HepG2 (cell line): ENCODE measurements around the gene PIWIL1.

Source experiments
- ARNT ChIP-seq: fragments of 450-650 bp; IDR thresholded peaks from 2 replicates; pipeline ENCODE4 v1.6.1; 2017
- CTCF ChIP-seq: sonication (generic); formaldehyde crosslinking; IDR thresholded peaks from 2 replicates; pipeline ENCODE4 v1.5.0; 2020; ENCODE audit warnings: mild to moderate bottlenecking, missing genetic modification reagents, moderate library complexity
- ELF1 ChIP-seq: sonication (generic); formaldehyde crosslinking; IDR thresholded peaks from 2 replicates; pipeline ENCODE4 v1.4.0; 2020; ENCODE audit warnings: missing genetic modification reagents
- EZH2 ChIP-seq: conservative IDR thresholded peaks from 2 replicates; pipeline ENCODE4 v1.6.1; 2012; ENCODE audit warnings: mild to moderate bottlenecking, low read depth, low read length, moderate library complexity
- FOXM1 ChIP-seq: sonication (generic); formaldehyde crosslinking; IDR thresholded peaks from 2 replicates; pipeline ENCODE4 v1.5.0; 2020; ENCODE audit warnings: missing genetic modification reagents
- MYNN ChIP-seq: sonication (generic); formaldehyde crosslinking; IDR thresholded peaks from 2 replicates; pipeline ENCODE4 v1.4.0; 2020; ENCODE audit warnings: mild to moderate bottlenecking, low read depth, missing genetic modification reagents
- POLR2A ChIP-seq, 2 experiments: IDR thresholded peaks; 2 replicates each; pipeline ENCODE4 v1.6.1; 2011; ENCODE audit warnings: low read depth in 2 of 2, low read length in 2 of 2, mild to moderate bottlenecking in 1 of 2, moderate library complexity in 1 of 2; ENCODE audit not compliant: insufficient read depth in 1 of 2
- SCMH1 ChIP-seq: sonication (generic); formaldehyde crosslinking; IDR thresholded peaks from 2 replicates; pipeline ENCODE4 v1.9.0; 2021; ENCODE audit warnings: missing genetic modification reagents, mild to moderate bottlenecking, borderline replicate concordance
- SMC3 ChIP-seq: IDR thresholded peaks from 2 replicates; pipeline ENCODE4 v1.6.1; 2011; ENCODE audit warnings: low read length, improper control_type of control experiment
- ZNF10 ChIP-seq: sonication (generic); formaldehyde crosslinking; IDR thresholded peaks from 2 replicates; pipeline ENCODE4 v1.4.0; 2020; ENCODE audit warnings: mild to moderate bottlenecking, low read depth, missing genetic modification reagents, borderline replicate concordance
- ZNF777 ChIP-seq: sonication (generic); formaldehyde crosslinking; IDR thresholded peaks from 2 replicates; pipeline ENCODE4 v1.4.0; 2020; ENCODE audit warnings: missing genetic modification reagents
- TF ChIP-seq, protein P1 (sequence below): sonication (generic); formaldehyde crosslinking; IDR thresholded peaks from 2 replicates; pipeline ENCODE4 v1.5.1; 2020; ENCODE audit warnings: missing genetic modification reagents, mild to moderate bottlenecking, borderline replicate concordance

DNA sequence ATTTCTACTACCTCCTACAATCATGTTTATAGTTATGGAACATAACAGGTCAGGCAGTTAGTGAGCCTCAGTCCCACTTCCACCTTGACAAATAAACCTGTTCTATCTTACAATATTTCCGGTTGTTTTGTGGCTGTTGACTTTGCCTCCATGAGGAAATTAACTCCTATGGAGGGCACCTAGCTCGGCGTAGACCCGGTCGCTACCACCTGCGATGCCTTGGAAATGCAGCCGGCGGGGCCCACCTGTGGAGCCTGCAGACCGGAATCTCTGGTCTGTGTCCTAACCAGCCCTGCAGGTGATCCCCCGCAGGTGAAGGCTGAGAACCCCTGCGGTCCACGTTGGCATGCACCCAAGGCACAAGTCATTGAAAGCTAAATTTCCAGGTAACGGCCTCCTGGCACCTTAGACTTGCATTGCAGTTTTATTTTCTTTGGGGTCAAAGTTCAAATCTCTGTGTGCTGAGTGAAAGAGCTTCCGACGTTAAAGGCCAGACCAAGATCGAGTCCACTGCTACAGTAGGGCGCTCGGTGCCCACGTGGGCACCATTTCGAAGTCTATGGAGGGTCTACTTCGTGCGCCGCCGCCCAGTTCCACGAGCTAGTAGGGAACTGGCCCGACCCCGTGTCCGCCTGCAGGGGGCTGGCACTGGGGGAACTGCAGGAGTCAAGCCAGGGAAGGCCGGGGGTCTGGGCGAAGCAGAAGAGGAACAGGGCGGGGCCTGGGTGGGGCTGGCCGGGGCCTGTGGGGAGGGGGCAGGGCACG is 782 bp upstream of the PIWIL1 start:
- TF ChIP-seq FOXM1 (CRISPR knock-in tag) = no peak
- no peak for TF ChIP-seq CTCF
- no peak for TF ChIP-seq POLR2A (IDR thresholded peaks at IDR 0.05; ENCODE audit: insufficient read depth in 1 of 2, low read depth in 2 of 2, low read length in 2 of 2)
- TF ChIP-seq ARNT = no peak
- TF ChIP-seq ELF1 (CRISPR knock-in tag) = no peak
- no peak for TF ChIP-seq ZNF10
- TF ChIP-seq, protein P1, sequence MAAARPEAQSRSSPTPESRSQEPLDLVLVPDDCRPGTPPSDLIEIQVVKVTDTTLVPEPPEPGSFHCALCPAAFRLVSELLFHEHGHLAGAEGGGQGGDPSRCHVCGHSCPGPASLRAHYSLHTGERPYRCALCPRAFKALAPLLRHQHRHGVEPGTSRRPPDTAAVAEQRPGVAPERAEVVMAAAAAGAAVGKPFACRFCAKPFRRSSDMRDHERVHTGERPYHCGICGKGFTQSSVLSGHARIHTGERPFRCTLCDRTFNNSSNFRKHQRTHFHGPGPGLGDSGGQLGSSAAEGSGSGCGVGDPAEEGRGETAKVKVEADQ (CRISPR knock-in tag) = no peak
- no peak for TF ChIP-seq SMC3
- TF ChIP-seq SCMH1 (CRISPR knock-in tag) = no peak
- no peak for TF ChIP-seq EZH2
- TF ChIP-seq ZNF777 = no peak
- TF ChIP-seq MYNN (CRISPR knock-in tag) = no peak
